HG02798 (cell line): Measurements from ENCODE around the gene USE1.

Experiments
- ATAC-seq: cut with Tn5 transposase; IDR thresholded peaks from one replicate; pipeline ENCODE4 v1.9.1; 2021; ENCODE audit warnings: mild to moderate bottlenecking; ENCODE audit not compliant: unreplicated experiment, poor library complexity

USE1 gene

GRCh38 chr19:17235300-17235970 lies 20.3 kb downstream of the USE1 start:
- ATAC-seq, result peak; percentile 69

- peak; percentile 23 for ATAC-seq
Observed at GRCh38 chr19:17235971-17236777, 21.0 kb downstream of the USE1 start.

DNA sequence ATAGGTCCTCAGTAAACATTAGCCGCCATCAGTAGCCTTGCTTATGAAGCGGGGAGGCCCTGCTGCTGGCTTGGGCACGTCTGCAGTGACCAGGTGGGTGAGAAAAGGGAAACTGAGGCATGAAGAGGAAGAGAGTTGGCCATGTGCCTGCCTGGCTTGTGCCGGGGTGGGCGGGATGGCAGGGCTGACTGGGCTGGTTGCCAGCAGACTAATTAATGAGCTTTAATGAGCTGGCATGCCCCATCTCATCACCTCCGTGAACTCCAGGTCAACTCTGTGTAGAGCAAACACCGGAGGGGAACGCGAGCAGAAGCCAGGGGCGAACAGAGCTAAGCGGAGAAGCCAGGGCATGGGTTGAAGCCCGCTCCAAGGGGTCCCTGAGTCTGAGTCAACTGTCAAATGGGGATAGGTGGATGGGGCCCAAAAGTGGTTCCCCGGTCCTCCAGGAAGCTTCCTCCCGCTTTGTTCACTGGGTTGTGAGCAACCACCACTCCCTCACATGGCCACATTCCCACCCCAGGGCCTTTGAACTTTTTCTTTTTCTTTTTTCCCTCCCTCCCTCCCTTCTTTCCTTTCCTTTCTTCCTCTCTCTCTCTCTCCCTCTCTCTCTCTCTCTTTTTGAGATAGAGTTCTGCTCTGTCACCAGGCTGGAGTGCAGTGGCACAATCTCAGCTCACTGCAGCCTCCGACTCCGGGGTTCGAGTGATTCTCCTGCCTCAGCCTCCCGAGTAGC lies 21.8 kb downstream of the USE1 start:
- no peak for ATAC-seq

GRCh38 chr19:17237747-17238706 lies 22.9 kb downstream of the USE1 start:
- no peak for ATAC-seq

GRCh38 chr19:17240062-17240752 lies 25.1 kb downstream of the USE1 start:
- ATAC-seq, result no peak

- no peak for ATAC-seq
Observed at GRCh38 chr19:17240826-17241399, 25.8 kb downstream of the USE1 start.

GRCh38 chr19:17242431-17243208 lies 27.5 kb downstream of the USE1 start:
- ATAC-seq, result no peak

DNA sequence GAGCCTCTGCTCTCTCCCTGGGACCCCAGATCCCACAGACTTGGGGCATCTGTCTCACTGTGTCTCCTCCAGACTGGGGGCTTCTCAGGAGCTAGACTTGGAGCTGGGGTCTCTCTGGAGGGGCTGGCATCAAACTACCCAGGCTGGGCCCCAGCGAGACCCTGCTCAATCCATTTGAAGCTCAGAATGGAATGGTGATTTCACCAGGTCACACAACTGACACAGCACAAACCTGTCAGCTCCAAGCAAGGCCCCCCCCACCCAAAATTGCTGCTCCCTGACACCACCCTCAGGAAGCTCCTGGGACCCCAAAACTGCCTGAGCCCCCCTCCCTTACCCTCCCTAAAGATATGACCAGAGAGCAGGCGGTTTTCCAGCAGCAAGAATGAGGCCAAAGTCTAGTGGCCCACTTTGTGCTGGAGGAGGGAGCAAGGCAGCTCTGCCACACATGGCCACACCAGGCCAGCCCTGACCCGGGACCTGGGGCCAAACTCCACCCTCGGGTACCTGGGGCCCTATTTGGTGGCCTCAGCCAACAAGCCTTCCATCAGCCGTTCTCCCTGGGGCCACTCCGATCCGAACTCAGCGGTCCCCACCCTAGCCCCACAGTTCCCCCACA lies 28.2 kb downstream of the USE1 start:
- no peak for ATAC-seq

- no peak for ATAC-seq
Observed at GRCh38 chr19:17243830-17244617, 28.9 kb downstream of the USE1 start.

DNA sequence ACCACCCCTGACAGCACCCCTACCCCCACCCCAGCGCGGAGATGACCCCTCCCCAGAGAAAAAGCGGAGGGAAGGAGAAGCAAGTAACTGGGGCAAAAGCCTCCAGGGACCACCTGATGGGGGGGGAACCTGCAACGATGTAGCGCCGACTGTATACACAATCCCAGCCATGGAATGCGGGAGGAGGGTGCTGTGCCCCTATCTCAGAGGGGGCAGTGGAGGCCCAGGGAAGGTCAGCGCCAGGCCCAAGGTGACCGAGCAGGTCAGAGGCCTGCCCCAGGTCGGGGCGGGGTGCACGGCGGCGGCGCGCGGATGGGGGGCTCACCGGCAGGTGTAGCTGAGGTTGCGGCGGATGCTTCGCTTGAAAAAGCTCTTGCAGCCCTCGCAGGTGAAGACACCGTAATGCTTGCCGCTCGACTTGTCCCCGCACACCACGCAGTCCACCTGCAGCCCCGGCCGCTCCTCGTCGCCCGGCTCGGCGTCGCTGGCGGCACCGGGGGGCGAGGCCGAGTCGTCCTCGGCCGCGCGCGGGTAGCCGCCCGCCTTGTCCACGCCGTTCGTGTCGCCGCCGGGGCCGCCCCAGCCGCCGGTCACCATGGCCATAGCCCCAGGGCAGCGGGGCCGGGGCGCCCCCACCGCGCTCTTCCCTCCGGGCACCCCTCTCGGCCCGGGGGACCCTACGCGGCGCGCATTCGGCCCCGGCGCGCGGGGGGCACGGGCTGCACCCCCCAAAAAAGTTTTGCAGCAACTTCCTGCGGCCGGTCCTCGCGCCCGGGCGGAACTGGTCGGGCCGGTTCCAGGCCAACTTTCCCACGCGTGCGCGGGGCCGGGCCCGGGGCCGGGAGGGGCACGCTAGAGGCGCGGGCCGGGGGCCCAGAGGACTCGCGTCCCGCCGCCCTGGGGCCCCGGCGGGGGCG lies 29.7 kb downstream of the USE1 start:
- peak; percentile 8 for ATAC-seq

- peak; percentile 5 for ATAC-seq
Observed at GRCh38 chr19:17245535-17245984, 30.4 kb downstream of the USE1 start, which contains the start of gene NR2F6. TSS of gene NR2F6 (minus strand) at chr19:17245919. CDS start at chr19:17245220, 699 bp downstream.

- ATAC-seq, result no peak
Observed at GRCh38 chr19:17246681-17247425, 31.7 kb downstream of the USE1 start.

- ATAC-seq, result no peak
Observed at GRCh38 chr19:17248011-17248776, 33.0 kb downstream of the USE1 start.

- ATAC-seq, result no peak
Observed at GRCh38 chr19:17249887-17250548, 34.9 kb downstream of the USE1 start.
